ENCODE data around the gene ALDH3B2.
"Not testable (repeated sequence)": the region's sequence is repeated elsewhere in the genome, so short reads cannot be mapped to it uniquely, and the experiment has no call there.

GRCh38 chr11:67711676-67712075 is 37.3 kb upstream of the ALDH3B2 start:
- not testable (repeated sequence) for TF ChIP-seq POLR2A (IDR thresholded peaks at IDR 0.05); CTCF (IDR thresholded peaks at IDR 0.05 in 4 of 5, conservative IDR thresholded peaks at IDR 0.05 in 1 of 5)

Data from gastrocnemius medialis (tissue), 4 donors.